NCI-H345 (cell line): ENCODE measurements around the gene CHST14.
"Not testable (repeated sequence)": the region's sequence is repeated elsewhere in the genome, so short reads cannot be mapped to it uniquely, and the experiment has no call there.

Experiments used
- DNase-seq: peaks from one replicate; lab custom pipeline; 2025; lab: John Stamatoyannopoulos, UW

The CHST14 gene

GRCh38 chr15:40440743-40441564 is 29.8 kb upstream of the CHST14 start, which contains the start of gene BAHD1:
Gene BAHD1, plus strand, starts transcription at chr15:40440953. Its CDS starts 17,512 bp downstream, at chr15:40458465.
- peak; percentile 86 for DNase-seq

- DNase-seq = no peak
Measured at GRCh38 chr15:40441565-40442531, 28.9 kb upstream of the CHST14 start.

- DNase-seq = no peak
Measured at GRCh38 chr15:40443255-40443654, 27.5 kb upstream of the CHST14 start.

- no peak for DNase-seq
Measured at GRCh38 chr15:40443846-40444245, 26.9 kb upstream of the CHST14 start.

DNA sequence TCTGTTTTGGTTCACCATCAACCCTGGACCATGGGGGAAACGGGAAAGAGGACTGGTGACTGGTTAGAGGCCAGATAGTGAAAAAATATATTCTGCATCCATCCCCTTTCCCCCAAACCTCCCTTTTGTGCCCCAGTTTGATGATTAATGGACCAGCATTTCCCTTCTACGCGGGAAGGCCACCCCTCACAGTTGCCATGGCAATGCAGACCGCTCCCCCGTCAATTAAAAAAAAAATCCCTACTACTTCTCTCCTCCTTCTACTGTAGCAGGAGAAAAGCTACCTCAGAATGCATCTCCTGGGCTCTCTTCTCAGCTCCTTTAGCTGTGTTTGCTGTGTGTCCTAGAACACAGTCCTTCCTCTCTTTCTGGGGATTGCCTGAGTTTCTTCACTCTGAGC is 26.0 kb upstream of the CHST14 start:
- DNase-seq = no peak

DNA sequence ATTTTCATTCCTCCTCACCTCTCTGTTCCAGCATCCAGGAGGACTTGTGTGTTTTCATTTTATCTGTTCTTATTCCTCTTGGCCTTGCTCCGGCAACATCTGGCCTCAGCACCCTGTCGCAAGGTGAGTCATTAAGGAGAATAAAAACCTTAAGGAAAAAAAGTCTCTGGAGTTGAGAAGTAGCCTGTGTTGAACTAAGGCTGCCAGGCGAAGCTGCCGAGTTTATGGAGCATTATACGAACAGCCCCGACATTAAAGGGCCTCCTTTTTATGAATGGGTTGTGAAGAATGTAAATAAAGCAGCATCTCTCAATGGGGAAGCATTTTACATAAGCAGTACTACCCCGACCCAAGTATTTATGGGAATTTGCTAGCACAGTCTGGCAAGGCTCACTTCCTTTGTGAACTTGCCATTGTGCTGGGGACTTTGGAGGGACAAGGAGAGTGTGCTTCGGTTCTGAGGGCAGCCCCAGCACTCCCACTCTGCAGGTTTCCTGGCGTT is 25.3 kb upstream of the CHST14 start:
- DNase-seq = no peak

GRCh38 chr15:40446144-40446543 is 24.6 kb upstream of the CHST14 start:
- DNase-seq = no peak

GRCh38 chr15:40448354-40448753 is 22.4 kb upstream of the CHST14 start:
- no peak for DNase-seq

DNA sequence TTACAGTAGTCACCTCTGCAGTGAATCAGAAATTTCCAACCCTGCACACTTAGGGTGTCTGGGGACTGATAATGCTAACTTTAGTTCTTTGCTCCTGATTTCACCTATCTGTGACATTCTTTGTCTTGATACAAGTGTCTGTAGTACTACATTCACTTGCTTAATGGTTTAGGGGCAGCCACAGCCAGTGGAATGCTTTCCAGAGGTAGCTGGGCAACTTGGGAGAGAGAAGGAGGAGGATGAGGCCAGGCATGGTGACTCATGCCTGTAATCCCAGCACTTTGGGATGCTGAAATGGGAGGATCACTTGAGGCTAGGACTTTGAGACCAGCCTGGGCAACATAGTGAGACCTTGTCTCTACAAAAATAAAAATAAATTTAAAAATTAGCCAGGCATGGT is 21.5 kb upstream of the CHST14 start:
- DNase-seq = no peak

DNA sequence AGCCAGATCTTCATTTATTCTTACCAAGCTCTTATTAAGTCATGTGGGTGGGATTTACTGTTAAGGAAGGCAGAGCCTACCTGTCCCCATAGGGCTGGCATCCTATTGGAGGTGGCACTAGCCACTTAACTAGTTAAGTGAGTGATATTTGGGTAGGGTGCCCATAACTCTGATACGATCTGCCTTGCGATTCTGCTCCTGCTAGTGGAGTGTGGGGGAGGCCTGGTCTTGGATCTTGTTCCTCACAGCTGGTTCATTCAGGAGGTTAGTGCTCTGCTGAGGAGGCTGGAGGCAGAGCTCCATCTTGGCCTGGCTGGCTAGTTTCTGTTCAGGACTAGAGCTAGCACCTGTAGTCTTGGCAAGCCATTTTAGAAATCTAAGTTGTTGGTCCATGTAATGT is 20.7 kb upstream of the CHST14 start:
- no peak for DNase-seq

DNA sequence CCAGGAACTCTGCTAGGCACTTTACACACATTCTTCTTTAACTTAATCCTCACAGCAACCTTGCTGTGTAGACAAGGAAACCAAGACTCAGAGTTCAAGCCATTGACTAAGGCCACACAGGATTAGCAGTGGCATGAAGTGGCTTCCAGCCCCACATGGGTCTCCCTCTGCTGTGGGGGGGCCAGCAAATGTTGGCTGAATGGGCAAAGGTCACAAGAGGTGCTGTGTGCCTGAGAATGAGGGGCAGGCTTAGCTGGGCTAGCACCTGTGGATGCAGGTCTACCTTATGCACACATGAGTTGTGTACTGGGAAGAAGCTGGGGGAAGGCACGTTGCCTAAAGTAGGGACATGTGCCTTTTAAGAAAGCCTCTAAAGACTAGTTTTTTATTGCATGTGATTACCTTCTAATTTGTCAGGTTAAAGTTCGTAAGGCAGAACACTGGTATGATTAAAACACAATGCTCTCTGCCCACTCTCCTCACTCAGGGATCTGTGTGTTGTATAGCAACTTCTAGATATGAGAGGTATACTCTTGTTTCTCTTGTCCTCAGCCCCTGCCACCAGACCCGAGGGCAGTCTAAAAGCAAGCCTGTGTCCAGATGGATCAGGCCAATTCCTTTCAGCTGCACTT is 19.1 kb upstream of the CHST14 start:
- DNase-seq = no peak

DNA sequence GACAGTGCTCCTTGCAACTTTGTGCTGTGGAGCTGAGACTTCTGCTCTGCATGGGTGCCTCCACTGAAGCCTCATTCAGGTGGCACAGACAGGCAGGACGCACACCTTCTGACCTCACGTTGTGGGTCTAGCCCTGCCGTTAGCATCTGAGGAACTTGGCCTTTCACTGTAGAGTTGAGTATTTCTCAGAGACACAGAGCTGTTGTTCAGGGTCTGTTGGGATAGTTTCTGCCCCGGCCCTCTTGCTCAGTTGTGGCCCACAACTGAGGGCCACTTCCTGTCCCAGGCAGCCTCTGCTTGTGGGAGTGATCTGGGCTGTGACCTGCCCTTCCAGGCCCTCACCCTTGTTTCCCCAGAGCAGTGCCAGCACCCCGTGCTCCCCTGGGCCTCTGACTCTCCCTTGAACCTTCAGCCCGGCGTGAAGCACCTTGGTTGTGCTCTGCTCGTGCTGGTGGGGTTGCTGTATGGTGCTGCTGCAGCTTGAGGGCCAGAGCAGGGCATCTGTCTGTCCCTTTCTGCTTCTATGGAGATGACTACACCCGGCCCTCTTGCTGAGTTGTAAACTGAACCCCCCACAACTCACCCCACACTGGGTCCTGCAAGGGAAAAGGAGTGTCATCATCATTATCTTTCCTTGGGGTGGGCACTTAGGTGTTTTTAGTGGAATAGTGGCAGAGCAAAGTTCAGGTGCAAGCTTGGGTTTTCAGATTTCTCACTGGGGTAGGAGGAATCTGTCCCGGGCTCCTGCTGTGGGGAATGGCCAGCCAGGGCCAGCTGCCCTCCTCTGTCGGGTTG is 18.3 kb upstream of the CHST14 start:
- no peak for DNase-seq

GRCh38 chr15:40453941-40454340 is 16.8 kb upstream of the CHST14 start:
- DNase-seq = not testable (repeated sequence)

DNA sequence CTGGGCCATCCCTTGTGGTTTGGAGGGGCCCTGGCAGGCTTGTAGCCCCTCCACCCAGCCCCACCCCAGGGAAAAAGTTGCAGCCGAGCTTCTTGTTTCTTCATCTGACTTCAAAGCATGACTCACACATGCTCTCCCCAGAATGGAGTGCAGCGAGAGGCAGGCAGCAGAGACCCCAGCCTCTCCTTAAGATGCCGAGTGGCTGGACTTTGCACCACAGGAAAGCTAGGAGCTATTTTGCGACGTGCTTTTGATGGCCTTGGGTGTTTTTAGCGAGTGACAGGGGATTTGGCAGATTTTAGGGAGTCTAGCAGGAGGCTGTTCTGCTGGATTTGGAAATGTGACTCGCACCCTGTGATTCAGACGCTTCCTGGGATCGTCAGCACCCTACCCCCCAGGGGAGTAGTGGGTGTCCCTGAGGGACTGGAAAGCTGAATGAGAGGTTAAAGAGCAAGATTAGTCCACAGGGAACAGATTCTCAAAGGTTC is 15.8 kb upstream of the CHST14 start:
- DNase-seq = no peak

- DNase-seq = no peak
Measured at GRCh38 chr15:40456299-40456712, 14.5 kb upstream of the CHST14 start.

DNA sequence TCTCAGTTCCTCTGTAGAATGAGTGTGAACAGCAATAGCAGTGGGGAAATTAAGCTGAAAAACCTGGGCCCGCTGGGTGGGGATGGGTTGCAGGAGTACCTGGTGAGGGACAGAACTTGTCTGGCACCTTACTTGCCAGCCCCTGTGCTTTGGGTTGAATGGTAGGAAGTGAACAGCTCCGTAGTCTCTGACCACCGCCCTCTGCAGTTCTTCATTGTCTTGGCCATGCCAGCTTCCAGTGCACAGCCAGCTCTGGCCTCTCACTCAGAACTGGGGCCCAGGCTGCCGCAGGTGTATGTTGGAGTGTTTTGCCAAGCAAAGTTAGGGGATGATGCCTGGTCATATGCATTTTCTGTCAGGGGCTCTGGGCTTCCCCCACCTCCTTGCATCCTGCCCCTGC is 14.0 kb upstream of the CHST14 start:
- no peak for DNase-seq

DNA sequence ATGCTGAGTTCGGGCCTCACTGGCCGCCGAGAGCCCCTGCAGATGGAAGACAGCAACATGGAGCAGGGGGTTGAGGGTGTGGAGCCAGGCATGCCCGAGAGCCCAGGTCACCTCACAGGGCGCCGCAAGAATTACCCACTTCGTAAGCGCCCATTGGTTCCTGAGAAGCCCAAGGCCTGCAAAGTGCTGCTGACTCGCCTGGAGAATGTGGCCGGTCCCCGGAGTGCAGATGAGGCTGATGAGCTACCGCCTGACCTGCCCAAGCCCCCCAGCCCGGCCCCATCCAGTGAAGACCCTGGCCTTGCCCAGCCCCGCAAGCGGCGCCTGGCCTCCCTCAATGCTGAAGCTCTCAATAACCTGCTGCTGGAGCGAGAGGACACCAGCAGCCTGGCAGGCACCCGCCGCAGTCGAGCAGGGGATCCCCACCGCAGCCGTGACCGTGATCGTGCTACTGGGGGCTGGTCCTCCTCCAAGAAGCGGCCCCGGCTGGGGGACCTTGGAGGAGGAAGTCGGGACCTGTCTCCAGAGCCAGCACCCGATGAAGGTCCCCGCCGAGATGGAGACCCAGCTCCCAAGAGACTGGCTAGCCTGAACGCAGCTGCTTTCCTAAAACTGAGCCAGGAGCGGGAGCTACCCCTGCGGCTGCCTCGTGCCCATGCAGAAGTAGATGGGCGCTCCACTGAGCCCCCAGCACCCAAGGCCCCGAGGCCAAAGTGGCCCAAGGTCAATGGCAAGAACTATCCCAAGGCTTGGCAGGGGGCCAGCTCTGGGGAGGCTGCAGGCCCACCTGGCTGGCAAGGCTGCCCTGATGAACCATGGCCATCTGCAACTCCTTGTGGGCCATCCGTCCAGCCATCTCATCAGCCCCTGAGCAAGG is 12.1 kb upstream of the CHST14 start:
- no peak for DNase-seq

- DNase-seq = no peak
Measured at GRCh38 chr15:40459391-40460015, 11.3 kb upstream of the CHST14 start.

GRCh38 chr15:40460404-40460803 is 10.4 kb upstream of the CHST14 start:
- no peak for DNase-seq

DNA sequence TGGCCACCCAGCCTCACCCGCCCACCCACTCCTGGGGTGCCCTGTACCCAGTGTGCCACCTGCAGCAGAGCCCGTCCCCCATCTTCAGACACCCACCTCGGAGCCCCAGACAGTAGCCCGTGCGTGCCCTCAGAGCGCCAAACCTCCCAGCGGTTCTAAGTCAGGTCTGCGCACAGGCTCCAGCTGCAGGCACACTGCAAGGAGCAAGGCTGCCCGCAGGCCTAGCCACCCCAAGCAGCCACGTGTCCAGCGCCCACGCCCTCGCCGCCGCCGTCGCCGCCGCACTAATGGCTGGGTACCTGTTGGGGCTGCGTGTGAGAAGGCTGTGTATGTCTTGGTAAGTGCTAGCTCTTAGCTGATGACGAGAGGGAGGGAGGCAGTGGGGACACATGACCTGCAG is 8.8 kb upstream of the CHST14 start:
- no peak for DNase-seq
